ENCODE measurements around the gene DOK7.

GRCh38 chr4:3498901-3499510 is 35.9 kb downstream of the DOK7 start:
- TF ChIP-seq POLR2AphosphoS5 (IDR thresholded peaks at IDR 0.05; ENCODE audit: low read depth, low read length) (no peak), TAF1 (IDR thresholded peaks at IDR 0.05; ENCODE audit: borderline replicate concordance, insufficient read depth, low read length) (no peak), FOXP2 (optimal IDR thresholded peaks at IDR 0.05; ENCODE audit: borderline replicate concordance, extremely low read depth, extremely low read length, insufficient read depth) (no peak)
- TF ChIP-seq, protein P1, sequence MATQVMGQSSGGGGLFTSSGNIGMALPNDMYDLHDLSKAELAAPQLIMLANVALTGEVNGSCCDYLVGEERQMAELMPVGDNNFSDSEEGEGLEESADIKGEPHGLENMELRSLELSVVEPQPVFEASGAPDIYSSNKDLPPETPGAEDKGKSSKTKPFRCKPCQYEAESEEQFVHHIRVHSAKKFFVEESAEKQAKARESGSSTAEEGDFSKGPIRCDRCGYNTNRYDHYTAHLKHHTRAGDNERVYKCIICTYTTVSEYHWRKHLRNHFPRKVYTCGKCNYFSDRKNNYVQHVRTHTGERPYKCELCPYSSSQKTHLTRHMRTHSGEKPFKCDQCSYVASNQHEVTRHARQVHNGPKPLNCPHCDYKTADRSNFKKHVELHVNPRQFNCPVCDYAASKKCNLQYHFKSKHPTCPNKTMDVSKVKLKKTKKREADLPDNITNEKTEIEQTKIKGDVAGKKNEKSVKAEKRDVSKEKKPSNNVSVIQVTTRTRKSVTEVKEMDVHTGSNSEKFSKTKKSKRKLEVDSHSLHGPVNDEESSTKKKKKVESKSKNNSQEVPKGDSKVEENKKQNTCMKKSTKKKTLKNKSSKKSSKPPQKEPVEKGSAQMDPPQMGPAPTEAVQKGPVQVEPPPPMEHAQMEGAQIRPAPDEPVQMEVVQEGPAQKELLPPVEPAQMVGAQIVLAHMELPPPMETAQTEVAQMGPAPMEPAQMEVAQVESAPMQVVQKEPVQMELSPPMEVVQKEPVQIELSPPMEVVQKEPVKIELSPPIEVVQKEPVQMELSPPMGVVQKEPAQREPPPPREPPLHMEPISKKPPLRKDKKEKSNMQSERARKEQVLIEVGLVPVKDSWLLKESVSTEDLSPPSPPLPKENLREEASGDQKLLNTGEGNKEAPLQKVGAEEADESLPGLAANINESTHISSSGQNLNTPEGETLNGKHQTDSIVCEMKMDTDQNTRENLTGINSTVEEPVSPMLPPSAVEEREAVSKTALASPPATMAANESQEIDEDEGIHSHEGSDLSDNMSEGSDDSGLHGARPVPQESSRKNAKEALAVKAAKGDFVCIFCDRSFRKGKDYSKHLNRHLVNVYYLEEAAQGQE (IDR thresholded peaks at IDR 0.05; ENCODE audit: insufficient read depth in 1 of 2, low read depth in 2 of 2, low read length in 2 of 2): no peak
